Pancreas (tissue), 10 donors: ENCODE measurements around the gene AGBL5. TPM values are rescaled to one million over a fixed set of nuclear protein-coding genes. Genes with fewer than 3 reads are reported as not detected.

Source experiments
- ATAC-seq, 4 donors: fragments of 200-7000 bp; cut with Tn5 transposase; one replicate each; pipeline versions ENCODE4 v1.8.0 to v1.9.1; 2020; ENCODE audit warnings: mild to moderate bottlenecking in 4 of 4, moderate library complexity in 4 of 4
- DNase-seq, 6 donors: peaks; one replicate each; pipeline ENCODE4 v3.0.0-alpha.2; 2020
- FAIRE-seq: peaks from 2 replicates; lab custom pipeline; 2012; peaks lifted over from hg19 to GRCh38; lab: Jason Lieb, UNC
- H3K27ac ChIP-seq, 4 donors: fragments of 200-600 bp; sonication (generic); 1 replicate in 3 of 4; 2 replicates in 1 of 4; pipeline versions ENCODE4 v1.5.0 to v1.8.0; 2020
- H3K27me3 ChIP-seq, 4 donors: fragments of 200-600 bp; one replicate each; pipeline ENCODE4 v1.8.0; 2021
- H3K36me3 ChIP-seq, 3 donors: fragments of 200-600 bp; sonication (generic) in 1 of 3; one replicate each; pipeline versions ENCODE4 v1.5.0 to v1.8.0; 2020 to 2021
- H3K4me1 ChIP-seq, 3 donors: fragments of 200-600 bp; one replicate each; pipeline ENCODE4 v1.8.0; 2021
- H3K4me3 ChIP-seq, 4 donors: fragments of 200-600 bp; sonication (generic) in 2 of 4; one replicate each; pipeline versions ENCODE4 v1.5.0 to v1.8.0; 2020 to 2021
- H3K9me3 ChIP-seq, 4 donors: fragments of 200-600 bp; one replicate each; pipeline ENCODE4 v1.8.0; 2021
- CTCF ChIP-seq, 4 donors: fragments of 200-600 bp; sonication (generic) in 3 of 4; IDR thresholded peaks; one replicate each; pipeline versions ENCODE4 v1.5.0 to v1.8.0; 2021; ENCODE audit warnings: antibody characterized with exemption in 4 of 4
- WGBS, 2 donors: extraction: QIAGEN DNeasy Blood & Tissue Kit; methylation state at CpG; one replicate each; pipeline ENCODE4 v1.1.7; 2013; 5-methylcytosine and 5-hydroxymethylcytosine counted together
- intact Hi-C, 3 donors: fragments of 100-400 bp; cut with DNase I; formaldehyde crosslinking; loops; one replicate each; pipeline versions ENCODE4 v1.11.1 to v1.14.2; 2022
- polyA plus RNA-seq, 2 donors: library from polyadenylated mRNA; stranded (reverse); fragments of 200-250 nt; gene quantifications; one replicate each; pipeline ENCODE4 v1.2.3, GENCODE V29; 2013
- total RNA-seq, 6 donors: library from RNA; stranded (reverse); fragmentation: NEBNext Ultra II Directional in 4 of 6; extraction: Animal tissue kit (Norgen Biotek cat#: 25700) in 4 of 6; gene quantifications; one replicate each; pipeline versions ENCODE4 v1.2.1 to v1.2.4, GENCODE V29; 2021 to 2023
- donor health status: healthy with polysubstance abuse.
- donor health status: DM: no; HTN: no; CAD: no; lungs with moderate emphysema.
- donor health status: DM: no; HTN: no; CAD: no.
- donor health status: control.
- donor health status: control.
- donor health status: Bipolar disorder and iron deficiency.
- donor health status: DM: yes; HTN: yes; CAD: no.
- donor health status: DM: no; HTN: no; CAD: no.
- donor health status: DM: no; HTN: no; CAD: no.
- donor health status: DM: yes; HTN: yes; CAD: no.

The AGBL5 gene
- total and polyA plus RNA-seq, 8 donors = 8.2 to 15.5 (median 11.2) TPM

GRCh38 chr2:27006602-27007415 lies 44.7 kb upstream of the AGBL5 start:
- WGBS, 2 donors = 67% methylated on average over 6 of the region's 6 CpGs
- DNase-seq (no peak), FAIRE-seq (no peak), ATAC-seq (no peak)
- no peak for TF ChIP-seq CTCF (IDR thresholded peaks at IDR 0.05)
- peaks cover 0 to 5% (median 5%) of the 10 kb centered on the region in 3 donors for H3K4me1 ChIP-seq
- H3K27ac ChIP-seq = no peak overlapping the region
- H3K27me3 ChIP-seq = no peaks in the 10 kb centered on the region
- intact Hi-C loops = no loop called here
- no peaks in the 10 kb centered on the region for H3K36me3 ChIP-seq
- H3K9me3 ChIP-seq = no peaks in the 10 kb centered on the region
- no peak overlapping the region for H3K4me3 ChIP-seq

GRCh38 chr2:27007416-27008374 lies 43.8 kb upstream of the AGBL5 start:
- no peaks in the 10 kb centered on the region for H3K36me3 ChIP-seq
- intact Hi-C loops = no loop called here
- peaks cover 0 to 5% (median 5%) of the 10 kb centered on the region in 3 donors for H3K4me1 ChIP-seq
- no peak for ATAC-seq
- no peaks in the 10 kb centered on the region for H3K9me3 ChIP-seq
- no peak overlapping the region for H3K4me3 ChIP-seq
- 74 to 75% methylated on average over 8 of the region's 8 CpGs for WGBS, 2 donors
- no peak for DNase-seq
- FAIRE-seq = no peak
- H3K27ac ChIP-seq = no peak overlapping the region
- H3K27me3 ChIP-seq = no peaks in the 10 kb centered on the region
- no peak for TF ChIP-seq CTCF (IDR thresholded peaks at IDR 0.05)

GRCh38 chr2:27008678-27009077 lies 42.8 kb upstream of the AGBL5 start:
- no peak overlapping the region for H3K27ac ChIP-seq
- ATAC-seq (no peak), DNase-seq (no peak), FAIRE-seq (no peak)
- no peaks in the 10 kb centered on the region for H3K36me3 ChIP-seq
- no peaks in the 10 kb centered on the region for H3K9me3 ChIP-seq
- H3K4me3 ChIP-seq = no peak overlapping the region
- 95 to 99% methylated on average over 4 of the region's 4 CpGs for WGBS, 2 donors
- H3K27me3 ChIP-seq = no peaks in the 10 kb centered on the region
- intact Hi-C loops = no loop called here
- no peak for TF ChIP-seq CTCF (IDR thresholded peaks at IDR 0.05)
- peaks cover 0 to 5% (median 5%) of the 10 kb centered on the region in 3 donors for H3K4me1 ChIP-seq

- no peak for DNase-seq
- TF ChIP-seq CTCF (IDR thresholded peaks at IDR 0.05) = no peak
- Histone ChIP-seq H3K9me3 (no peaks in the 10 kb centered on the region), H3K4me1 (peaks cover 0 to 5% (median 5%) of the 10 kb centered on the region in 3 donors), H3K27me3 (no peaks in the 10 kb centered on the region), H3K27ac (no peak overlapping the region), H3K36me3 (no peaks in the 10 kb centered on the region), H3K4me3 (no peak overlapping the region)
- no peak for ATAC-seq
- no peak for FAIRE-seq
- intact Hi-C loops = no loop called here
These were observed 42.4 kb upstream of the AGBL5 start for GRCh38 chr2:27009083-27009482.
